EH (cell line): ENCODE measurements around the gene TTC17.
"Not testable (repeated sequence)": the region's sequence is repeated elsewhere in the genome, so short reads cannot be mapped to it uniquely, and the experiment has no call there.

Experiments used
- DNase-seq: peaks from one replicate; pipeline ENCODE4 v3.0.0-alpha.2; 2015; ENCODE audit warnings: low read depth

Gene TTC17

DNA sequence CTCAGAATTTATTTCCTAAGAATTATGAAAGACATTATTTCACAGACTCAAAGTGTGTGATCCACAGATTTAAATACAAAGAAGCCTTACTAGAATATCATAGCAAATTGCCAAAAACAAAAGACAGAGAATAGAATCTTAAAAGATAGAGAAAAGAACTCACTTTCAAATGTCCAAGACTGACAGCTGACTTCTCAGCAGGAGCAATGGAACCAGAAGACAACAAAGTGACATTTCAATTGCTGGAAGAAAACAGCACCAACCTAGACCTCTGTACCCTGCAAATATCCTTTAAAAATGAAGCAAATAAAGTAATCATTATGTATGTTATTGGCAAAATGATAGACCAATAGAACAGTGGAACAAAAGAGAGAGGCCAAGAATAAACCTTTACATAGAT, 109.2 kb downstream of the TTC17 start:
- DNase-seq = no peak

DNA sequence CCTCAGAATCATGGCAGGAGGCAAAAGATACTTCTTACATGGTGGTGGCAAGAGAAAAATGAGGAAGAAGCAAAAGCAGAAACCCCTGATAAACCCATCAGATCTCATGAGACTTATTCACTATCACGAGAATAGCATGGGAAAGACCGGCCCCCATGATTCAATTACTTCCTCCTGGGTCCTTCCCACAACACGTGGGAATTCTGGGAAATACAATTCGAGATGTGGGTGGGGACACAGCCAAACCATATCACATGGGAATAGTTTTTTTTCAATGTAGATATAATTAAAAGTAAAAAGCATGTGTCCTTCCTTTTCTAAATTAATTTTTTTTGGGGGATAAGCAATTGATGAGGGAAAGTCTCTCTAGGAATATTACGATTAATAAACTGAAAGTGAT, 118.8 kb downstream of the TTC17 start:
- DNase-seq = not testable (repeated sequence)

DNA sequence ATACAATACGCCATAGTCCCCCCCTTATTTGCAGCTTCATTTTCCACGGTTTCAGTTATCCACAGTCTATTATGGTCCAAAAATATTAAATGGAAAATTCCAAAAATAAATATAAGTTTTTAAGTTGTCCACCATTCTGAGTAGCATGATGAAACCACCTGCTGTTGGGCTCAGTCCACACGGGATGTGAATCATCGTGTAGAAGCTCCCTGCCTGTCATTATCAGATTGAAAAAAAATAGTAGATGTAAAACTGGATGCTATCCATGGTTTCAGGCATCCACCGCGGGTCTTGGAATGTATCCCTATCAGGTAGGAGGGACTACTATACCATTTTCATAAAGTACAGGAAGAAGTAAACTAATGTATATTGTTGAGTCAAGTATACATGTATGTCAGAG, 127.4 kb downstream of the TTC17 start:
- DNase-seq = peak; percentile 37

DNA sequence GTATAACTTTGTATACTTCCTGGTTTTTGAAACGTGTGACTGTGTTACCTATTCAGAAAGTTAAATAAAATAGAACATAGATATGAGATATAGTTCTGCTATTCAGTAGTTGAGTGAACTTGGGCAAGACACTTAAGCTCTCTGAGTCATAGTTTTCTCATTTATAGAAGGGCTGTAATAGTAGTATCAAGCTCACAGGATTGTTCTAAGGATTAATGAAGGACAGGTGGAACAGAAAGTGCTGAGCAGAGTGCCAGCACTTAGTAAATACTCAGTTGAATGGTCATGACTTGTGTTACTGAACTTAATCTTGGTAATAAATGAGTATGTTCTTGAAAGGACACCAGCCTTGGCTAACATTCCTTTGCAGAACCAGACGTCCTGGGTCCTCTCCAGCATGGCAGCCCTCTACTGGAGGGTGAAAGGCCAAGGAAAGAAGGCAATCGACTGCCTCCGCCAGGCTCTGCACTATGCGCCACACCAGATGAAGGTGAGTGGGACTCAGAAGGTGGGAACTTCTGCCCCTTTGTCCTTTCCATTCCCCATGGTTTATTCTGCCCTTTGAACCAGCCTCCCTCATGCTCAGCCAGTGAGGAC, 131.2 kb downstream of the TTC17 start:
- DNase-seq = no peak

DNA sequence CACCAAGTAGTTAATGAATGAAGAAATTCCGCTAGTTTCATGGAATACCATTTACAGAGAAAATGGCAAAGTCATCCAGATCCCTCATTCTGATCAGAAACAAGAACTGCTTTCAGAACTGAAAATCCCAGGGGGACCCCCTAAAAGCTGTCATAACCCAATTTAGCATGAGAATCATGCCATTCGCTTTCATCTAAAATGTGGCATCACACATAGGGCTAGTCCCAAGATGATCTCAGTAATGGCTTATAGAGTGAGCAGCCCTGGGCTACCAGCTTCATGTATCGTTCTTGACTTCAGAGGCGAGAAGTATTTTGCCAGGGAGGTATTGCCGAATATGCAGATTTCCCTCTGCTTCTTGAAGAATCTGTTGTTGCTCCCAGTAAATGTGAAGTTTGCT, 134.0 kb downstream of the TTC17 start:
- DNase-seq = no peak

DNA sequence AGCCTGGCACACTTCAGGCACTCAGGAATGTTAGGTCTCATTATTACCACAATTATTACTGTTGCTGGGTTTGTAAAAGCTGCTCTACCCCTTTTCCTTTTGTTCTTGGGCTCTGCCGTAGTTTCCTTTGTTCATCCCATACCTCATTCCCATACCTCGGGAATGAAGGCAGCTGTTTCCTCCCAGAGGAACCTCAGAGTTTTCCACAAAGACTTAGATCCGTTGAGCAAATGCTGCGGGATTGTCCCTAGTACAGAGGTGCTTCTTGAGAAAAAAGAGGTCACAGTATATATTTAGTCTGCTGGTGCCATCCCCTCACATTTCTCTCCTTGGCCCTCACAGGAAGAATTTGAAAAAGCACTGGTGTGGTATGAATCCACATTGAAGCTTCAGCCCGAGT, 134.7 kb downstream of the TTC17 start:
- DNase-seq = no peak

DNA sequence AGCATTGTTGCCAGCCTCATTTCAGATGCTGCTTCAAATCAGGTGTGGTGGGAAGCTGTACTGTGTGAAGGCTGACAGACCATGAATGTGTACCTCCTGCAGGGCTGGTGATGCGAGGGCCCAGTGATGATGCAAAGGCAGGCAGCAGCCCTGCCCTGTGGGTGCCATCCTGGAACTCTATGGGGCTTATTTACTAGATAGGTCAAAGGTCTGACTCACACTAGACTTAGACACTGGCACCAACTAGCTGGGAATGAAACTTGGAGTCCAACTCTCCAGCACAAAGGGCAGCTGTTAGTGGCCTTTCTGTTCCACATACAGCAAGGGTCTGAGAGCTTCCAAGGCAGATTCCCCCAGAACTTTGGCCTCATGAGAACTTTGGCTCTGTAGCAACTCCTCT, 138.4 kb downstream of the TTC17 start:
- no peak for DNase-seq

DNA sequence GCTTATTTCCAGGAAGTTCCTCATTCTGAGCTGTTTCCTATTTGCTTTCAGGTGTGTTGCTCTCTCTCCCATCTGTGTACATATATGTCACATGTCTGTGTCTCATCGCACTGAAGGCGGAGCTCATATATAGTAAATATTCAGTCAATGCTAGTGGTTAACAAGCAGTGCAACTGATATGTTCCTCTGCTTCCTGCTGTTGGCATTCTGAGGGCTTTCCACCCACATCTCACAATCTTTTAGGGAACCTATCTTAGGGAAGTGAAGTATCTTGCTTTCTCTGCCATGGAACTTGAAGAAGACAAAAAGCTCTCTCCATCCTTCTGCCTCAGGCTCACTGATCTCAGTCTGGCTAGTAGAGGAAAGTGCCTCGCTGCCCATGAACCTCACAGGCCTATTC, 139.8 kb downstream of the TTC17 start:
- DNase-seq = no peak

DNA sequence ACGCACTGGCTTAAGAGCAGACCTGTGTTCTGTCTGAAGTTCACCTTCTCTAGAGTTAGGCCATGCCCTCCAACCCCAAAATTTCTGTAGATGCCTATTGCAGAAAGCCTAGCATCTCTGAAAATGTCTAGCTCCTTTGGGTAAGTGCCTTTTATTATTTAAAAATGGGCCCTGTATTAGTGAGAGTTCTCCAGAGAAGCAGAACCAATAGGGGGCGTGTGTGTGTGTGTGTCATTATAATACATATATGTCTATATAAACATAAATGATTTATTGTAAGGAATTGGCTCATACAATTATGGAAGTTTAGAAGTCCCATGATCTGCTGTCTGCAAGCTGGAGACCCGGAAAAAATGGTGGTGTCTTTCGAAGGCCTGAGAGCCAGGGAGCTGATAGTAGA, 144.7 kb downstream of the TTC17 start:
- DNase-seq = no peak

DNA sequence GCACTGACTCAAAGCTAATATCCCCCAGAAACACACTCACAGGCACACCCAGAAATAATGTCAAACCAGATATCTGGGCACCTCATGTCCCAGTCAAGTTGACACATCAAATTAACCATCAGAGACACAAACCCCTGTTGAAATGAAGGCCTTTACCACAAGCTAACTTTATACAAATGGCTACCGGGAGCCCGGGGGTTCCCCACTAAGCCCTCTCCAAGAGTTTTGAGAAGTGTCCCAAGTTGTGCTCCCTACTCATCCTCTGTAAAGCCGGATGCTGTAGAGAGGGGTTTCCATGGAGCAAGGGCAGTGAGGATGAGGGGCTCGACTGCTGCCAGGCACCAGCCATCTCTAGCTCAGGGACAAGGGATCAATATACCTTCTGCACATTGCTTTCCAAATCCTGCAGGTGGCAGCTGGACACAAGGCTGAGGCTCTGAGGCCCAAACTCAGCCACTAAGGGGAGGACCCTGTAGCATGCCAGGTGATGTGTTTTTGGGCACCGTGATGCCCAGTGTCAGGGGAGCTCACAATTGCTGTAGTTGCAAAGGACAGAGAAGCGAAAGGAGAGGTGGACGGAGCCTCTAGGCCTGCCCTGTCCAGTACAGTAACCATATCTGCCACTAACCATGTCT, 145.7 kb downstream of the TTC17 start:
- peak; percentile 16 for DNase-seq

DNA sequence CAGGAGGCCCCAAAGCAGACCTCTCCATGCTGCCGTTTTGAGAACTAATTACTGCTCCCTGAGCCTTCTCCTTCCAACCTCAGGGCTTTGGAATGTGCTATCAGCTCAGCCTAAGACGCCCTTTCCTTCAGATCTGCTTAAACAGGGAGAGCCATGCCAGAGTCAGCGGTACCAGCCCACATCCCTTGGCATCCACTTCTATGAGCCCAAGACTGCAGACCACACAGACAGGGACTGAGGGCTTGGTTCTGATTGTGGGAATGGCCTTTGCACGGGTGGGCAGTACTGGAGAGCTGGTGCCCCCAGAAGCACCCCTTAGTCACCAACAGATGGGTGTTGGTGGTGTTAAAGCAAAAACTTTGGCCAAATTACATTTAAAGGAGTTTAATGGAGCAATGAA, 146.5 kb downstream of the TTC17 start:
- DNase-seq = no peak

DNA sequence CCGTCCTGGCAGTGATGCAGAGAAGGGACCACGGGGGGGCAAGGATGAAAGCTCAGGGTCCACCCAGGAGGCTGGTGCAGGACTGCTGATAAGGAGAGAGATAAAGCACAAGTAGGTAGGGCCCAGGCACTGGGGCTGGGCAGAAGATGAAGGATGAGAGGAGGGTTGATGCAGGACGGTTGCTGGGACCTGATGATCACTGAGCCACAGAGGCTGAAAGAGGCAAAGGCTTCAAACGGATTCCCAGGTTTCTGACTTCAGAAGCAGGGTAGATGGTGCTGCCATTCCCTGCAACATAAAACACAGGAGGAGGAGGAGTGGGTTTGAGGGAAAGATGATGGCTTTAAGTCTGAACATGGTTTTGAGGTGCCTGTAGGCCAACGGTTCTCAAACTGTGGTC, 148.5 kb downstream of the TTC17 start:
- no peak for DNase-seq

DNA sequence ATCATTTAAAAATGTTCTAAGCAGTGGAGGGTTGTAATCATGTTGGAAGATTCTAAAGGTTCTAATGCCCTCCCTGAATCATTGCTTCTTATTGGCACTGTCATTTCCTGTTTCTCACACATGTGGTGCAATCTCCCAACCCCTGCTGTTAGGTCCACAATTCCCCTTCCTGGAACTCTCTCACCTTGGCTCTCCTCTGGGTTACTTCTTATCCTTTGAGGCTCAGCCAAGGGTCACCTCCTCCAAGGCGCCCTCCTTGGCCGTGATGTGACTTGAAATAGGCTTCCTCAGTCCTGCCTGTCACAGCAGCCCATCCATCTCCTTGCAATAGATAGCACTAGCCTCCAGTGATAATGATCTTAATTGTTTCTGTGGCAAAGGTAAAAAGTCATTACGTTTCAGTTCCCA, 149.8 kb downstream of the TTC17 start:
- peak; percentile 78 for DNase-seq

DNA sequence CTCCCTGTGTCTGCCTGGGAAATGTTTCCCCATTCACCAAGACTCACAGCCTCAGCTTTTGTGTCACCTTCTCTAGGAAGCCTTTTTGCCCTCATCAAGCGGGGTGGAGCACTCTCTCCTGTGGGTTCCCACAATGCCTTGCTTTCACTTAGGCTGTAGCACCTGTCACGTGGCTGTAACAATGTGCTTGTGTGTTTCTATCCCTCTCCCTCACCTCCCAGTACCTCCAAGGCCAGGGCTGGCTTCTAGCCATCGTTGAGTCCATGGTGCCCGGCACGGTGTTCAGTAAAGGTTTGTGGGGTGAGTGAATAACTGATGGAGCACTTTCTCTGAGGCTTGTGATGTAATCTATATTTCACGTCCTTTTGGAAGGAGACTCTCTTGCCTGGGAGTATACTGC, 153.2 kb downstream of the TTC17 start:
- no peak for DNase-seq

DNA sequence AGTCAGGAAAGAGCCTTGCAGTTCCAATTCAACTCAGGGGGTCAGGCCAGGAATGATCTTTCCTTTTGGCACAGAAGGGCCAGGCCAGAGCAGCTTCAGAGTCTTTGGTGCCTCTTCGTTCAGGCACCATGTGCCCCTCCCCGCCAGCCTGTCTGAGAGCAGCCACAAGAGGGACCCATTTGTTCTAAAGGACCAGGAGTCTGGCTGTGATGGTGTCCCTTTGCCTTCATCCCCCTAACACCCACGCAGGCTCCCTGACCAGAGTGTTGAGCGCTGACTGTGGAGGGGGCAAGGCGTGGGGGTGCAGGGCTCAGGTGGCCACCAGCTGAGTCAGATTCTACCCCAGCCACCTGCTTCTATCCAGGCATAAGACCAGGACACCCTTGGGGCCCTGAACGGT, 156.4 kb downstream of the TTC17 start:
- DNase-seq = no peak

DNA sequence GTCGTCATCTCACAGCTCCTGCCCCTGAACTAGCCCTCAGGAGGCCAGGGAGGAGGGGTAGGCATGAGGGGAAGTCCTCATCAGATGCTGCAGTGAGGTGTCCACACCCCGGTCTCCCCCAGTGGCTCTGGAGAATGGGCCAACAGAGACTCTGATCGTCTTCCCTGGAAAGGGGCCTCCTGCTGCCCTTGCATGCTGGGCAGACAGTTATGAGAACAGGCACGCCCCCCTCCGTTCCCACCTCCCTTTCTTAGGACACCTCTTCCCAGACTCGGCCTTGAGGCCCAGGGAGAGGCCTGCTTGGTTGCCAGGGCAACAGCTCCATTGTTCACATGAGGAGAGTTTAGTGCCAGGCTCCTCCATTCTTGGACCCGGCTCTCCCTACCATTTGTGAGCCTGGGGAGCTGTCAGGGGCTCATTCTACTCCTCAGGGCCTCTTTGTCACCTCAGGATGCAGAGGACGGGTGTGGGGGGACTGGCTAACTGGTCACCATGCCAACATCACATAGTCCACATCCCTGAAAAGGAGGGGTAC, 157.7 kb downstream of the TTC17 start:
- no peak for DNase-seq

DNA sequence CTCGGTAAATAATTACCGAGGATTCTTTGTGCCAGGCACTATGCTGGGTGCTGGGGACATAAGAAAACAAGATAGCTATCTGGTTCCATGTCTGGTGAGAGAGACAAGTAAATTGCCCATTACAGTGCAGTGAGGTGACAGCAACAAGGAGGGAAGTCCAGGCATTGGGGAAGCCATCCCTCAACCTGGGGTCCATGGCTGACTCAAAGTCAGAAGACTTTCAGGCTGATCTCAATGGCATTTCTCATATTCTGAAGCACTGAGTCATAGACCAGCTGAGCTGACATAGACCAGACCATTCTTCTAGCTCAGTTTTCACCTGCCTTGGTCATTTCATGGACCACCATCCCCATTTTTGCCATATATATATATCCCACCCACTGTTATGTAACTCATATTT, 158.8 kb downstream of the TTC17 start:
- no peak for DNase-seq

DNA sequence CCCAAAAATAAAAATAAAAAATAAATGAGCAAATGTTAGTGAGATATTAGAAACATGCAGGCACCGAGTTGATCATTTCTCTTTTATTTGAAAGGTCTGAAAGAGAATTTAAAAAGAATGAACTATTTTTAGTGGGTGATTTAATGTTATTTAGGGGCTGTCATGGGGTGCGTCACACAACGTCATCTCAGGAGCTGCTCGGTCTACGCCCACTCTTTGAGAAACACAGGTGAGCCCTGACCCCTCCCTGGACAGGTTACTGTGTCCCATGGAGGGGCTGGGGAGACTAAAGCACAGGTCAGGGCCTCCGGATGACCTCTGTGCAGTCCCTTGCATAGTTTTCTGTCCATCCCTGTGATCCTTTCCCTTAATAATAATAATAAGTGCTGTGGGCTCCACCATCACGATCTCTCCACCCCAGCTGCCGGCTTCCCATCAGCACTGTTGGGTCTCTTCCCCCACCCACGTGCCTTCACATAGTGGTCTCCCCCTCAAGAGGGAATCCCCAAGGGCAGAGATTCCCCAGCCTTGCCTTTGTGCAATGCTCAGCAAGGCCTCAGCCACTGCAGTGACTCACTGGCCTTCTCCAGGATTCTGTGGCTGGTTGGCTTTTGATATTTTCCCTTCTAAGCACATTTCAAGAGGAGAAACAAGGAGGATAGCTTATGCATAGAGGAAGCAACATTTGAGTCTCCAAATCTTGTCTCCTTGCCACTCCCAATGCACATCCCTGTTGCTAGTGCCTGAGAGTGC, 159.9 kb downstream of the TTC17 start:
- DNase-seq = peak; percentile 13

DNA sequence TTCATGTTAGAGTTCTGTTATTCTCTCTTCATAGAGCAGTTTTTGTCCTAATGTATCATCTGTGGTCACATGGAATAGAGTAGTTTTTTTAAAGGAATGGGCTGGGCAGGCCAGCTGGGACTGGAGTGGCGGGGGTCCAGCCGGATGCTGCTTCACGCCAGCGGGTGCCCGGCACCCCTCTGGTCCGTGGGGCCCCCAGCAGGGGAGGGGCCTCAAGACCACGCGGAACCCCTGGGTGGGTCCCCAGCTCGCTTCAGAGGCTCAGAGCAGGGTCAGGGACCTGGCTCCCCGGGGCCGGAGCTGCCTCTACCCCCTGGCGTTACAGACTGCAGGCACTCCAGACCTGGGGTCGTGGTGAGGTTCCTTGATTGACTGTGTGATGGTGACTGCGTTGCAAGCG, 162.8 kb downstream of the TTC17 start:
- DNase-seq = no peak

DNA sequence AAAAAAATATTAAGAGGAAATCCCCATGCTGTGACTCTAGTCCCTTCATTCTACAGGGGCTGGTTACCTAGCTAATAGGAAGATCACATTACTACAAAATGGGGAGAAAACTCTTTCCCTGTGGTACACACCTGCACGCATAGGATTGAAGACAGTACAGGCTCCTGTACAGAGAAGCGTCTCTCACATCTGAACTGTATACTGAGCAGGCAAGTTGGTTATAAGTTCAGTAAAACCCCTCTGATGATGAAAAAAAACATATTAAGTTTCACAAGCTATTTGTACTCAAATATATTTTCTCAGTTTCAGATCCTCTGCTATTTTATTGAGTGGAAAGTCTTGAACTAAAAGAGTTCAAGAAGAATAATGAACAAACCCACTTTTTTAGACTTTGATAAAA, 164.9 kb downstream of the TTC17 start:
- no peak for DNase-seq

DNA sequence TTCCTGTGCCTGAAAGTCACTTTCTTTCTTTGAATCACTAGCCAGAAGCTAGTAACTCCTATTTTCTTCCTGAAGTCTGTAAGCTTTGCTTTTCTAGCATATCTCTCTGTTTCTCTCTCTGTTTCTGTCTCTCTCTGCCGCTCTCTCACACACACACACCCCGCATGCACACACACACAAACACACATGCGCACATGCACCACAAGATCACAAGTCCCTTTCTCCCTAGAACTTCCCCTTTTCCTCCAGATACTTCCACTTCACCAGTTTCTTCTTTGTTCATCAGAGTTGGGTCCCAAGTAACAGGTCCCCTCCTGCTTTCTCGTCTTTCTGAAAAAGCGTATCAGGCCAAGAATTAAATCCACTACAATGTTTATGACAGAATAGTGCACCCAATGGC, 173.3 kb downstream of the TTC17 start:
- no peak for DNase-seq

DNA sequence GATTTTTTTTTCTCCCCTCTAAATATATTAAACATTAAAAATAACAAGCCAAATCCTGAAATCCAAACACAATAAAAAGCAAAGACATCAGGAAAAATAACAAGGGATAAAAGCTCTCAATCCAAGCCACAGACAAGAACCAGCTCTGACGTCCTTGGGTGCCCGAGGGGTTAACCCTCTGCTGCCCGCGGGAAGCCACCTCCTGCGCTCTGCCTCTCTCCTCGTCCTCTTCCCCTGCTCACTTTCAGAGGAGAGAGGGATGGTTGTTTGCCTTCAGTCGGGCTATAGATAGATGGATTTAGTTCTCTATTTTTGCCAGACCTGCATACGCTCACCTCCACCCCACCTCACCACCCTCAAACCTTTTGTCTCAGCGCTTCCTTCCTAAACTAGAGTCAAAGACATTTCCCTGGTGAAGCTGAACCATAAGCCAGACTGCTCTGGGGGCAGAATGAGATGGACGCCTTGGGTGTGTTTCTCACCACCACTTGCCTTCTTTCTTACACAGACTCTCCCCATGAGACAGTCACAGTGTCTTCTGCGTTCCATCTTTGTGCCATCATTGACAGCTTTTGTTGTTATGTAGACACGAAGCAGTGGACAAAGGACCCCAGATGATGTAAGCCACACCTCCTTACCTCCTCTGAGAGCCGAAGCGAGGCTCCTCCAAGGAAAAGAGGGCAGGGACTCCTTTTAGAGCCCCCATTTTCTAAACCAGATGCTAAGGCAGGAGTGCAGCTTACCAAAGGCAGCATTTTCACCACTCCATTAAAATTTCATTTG, 179.3 kb downstream of the TTC17 start:
- DNase-seq = no peak

DNA sequence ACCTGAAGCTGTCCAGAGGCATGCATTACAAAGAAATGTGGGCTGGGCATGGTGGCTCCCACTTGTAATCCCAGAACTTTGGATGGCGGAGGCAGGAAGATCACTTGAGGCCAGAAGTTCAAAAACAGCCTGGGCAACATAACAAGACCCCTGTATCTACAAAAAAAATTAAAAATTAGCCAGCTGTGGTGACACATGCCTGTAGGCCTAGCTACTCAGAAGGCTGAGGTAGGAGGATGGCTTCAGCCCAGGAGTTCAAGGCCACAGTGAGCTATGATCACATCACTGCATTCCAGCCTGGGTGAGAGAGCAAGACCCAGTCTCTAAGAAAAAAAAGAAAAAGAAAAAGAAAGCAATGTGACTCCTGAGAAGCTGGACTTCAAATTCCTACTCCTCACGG, 183.3 kb downstream of the TTC17 start:
- no peak for DNase-seq
